Liver (tissue), 9 donors: ENCODE data around the gene NR5A1. TPM values are rescaled to one million over a fixed set of nuclear protein-coding genes. Genes with fewer than 3 reads are reported as not detected.

ENCODE experiments used
- DNase-seq: peaks from one replicate; pipeline ENCODE4 v3.0.0-alpha.2; 2017; ENCODE audit warnings: low spot score
- H3K27ac ChIP-seq, 2 donors: one replicate each; pipeline ENCODE4 v1.7.0; 2013; ENCODE audit warnings: inconsistent platforms in 2 of 2, low read length in 2 of 2, control low read depth in 1 of 2, low read depth in 1 of 2, mild to moderate bottlenecking in 1 of 2
- H3K27me3 ChIP-seq, 4 donors: one replicate each; pipeline versions ENCODE4 v1.6.1 to v1.7.0; 2013; ENCODE audit warnings: low read length in 3 of 4, inconsistent platforms in 1 of 4, mild to moderate bottlenecking in 1 of 4, moderate library complexity in 1 of 4; ENCODE audit not compliant: control insufficient read depth in 4 of 4, insufficient read depth in 4 of 4
- H3K36me3 ChIP-seq, 4 donors: one replicate each; pipeline versions ENCODE4 v1.6.1 to v1.7.0; 2013; ENCODE audit warnings: low read length in 3 of 4, mild to moderate bottlenecking in 3 of 4, low read depth in 1 of 4, moderate library complexity in 1 of 4; ENCODE audit not compliant: control insufficient read depth in 4 of 4, insufficient read depth in 3 of 4
- H3K4me1 ChIP-seq, 4 donors: one replicate each; pipeline versions ENCODE4 v1.6.1 to v1.7.0; 2013; ENCODE audit warnings: low read length in 3 of 4, mild to moderate bottlenecking in 3 of 4, moderate library complexity in 1 of 4; ENCODE audit not compliant: control insufficient read depth in 4 of 4, insufficient read depth in 4 of 4
- H3K4me3 ChIP-seq, 3 donors: one replicate each; pipeline versions ENCODE4 v1.6.1 to v1.7.0; 2013; ENCODE audit warnings: low read length in 3 of 3, control low read depth in 1 of 3, low read depth in 1 of 3, mild to moderate bottlenecking in 1 of 3
- H3K9ac ChIP-seq, 2 donors: one replicate each; pipeline ENCODE4 v1.7.0; 2013; ENCODE audit warnings: low read length in 2 of 2, mild to moderate bottlenecking in 2 of 2, moderate library complexity in 2 of 2, control low read depth in 1 of 2, low read depth in 1 of 2
- H3K9me3 ChIP-seq, 4 donors: one replicate each; pipeline versions ENCODE4 v1.6.1 to v1.7.0; 2013; ENCODE audit warnings: low read length in 3 of 4; ENCODE audit not compliant: control insufficient read depth in 4 of 4
- CTCF ChIP-seq: fragments of 150-350 bp; IDR thresholded peaks from 2 replicates; pipeline ENCODE4 v1.5.1; 2017; ENCODE audit warnings: improper control_type of control experiment, low read depth, low read length; ENCODE audit not compliant: missing input control
- EGR1 ChIP-seq, 2 donors: IDR thresholded peaks; 2 replicates each; pipeline ENCODE4 v1.6.1; 2016 to 2018; ENCODE audit warnings: antibody characterized with exemption in 2 of 2, low read depth in 2 of 2
- HNF4A ChIP-seq, 2 donors: conservative IDR thresholded peaks; 2 replicates each; pipeline ENCODE4 v1.6.1; 2016; ENCODE audit warnings: antibody characterized with exemption in 2 of 2, mild to moderate bottlenecking in 2 of 2
- HNF4G ChIP-seq: IDR thresholded peaks from 2 replicates; pipeline ENCODE4 v1.6.1; 2016; ENCODE audit warnings: antibody characterized with exemption
- JUND ChIP-seq, 2 donors: IDR thresholded peaks; 2 replicates each; pipeline ENCODE4 v1.6.1; 2016; ENCODE audit warnings: antibody characterized with exemption in 2 of 2
- NR2F2 ChIP-seq: IDR thresholded peaks from 2 replicates; pipeline ENCODE4 v1.6.1; 2016; ENCODE audit warnings: antibody characterized with exemption
- RAD21 ChIP-seq, 2 donors: IDR thresholded peaks; 2 replicates each; pipeline ENCODE4 v1.6.1; 2016; ENCODE audit warnings: antibody characterized with exemption in 2 of 2, mild to moderate bottlenecking in 2 of 2
- RXRA ChIP-seq, 2 donors: IDR thresholded peaks; 2 replicates each; pipeline ENCODE4 v1.6.1; 2017 to 2018; ENCODE audit warnings: antibody characterized with exemption in 2 of 2, mild to moderate bottlenecking in 1 of 2
- SP1 ChIP-seq: IDR thresholded peaks from 2 replicates; pipeline ENCODE4 v1.6.1; 2018; ENCODE audit warnings: antibody characterized with exemption, mild to moderate bottlenecking
- TAF1 ChIP-seq: conservative IDR thresholded peaks from 2 replicates; pipeline ENCODE4 v1.6.1; 2016; ENCODE audit warnings: antibody characterized with exemption, mild to moderate bottlenecking
- YY1 ChIP-seq: IDR thresholded peaks from 2 replicates; pipeline ENCODE4 v1.6.1; 2016; ENCODE audit warnings: antibody characterized with exemption, mild to moderate bottlenecking
- WGBS: extraction: QIAGEN DNeasy Blood & Tissue Kit; methylation state at CpG from one replicate; pipeline ENCODE4 v1.1.7; 2013; 5-methylcytosine and 5-hydroxymethylcytosine counted together
- polyA plus RNA-seq, 2 donors: library from polyadenylated mRNA; stranded (reverse) in 1 of 2; unstranded in 1 of 2; fragments of 200-250 nt in 1 of 2; fragments of >200 nt in 1 of 2; fragmentation: Nextera tagmentation in 1 of 2; extraction: Ambion mirVana in 1 of 2; gene quantifications; one replicate each; pipeline versions ENCODE4 v1.2.1 to v1.2.3, GENCODE V29; 2013 to 2015
- total RNA-seq, 2 donors: library from RNA; depleted of rRNA; stranded (reverse); fragments of >200 nt; gene quantifications; one replicate each; pipeline ENCODE4 v1.2.3, GENCODE V29; 2014
- TF ChIP-seq, protein P1 (sequence below): IDR thresholded peaks from 2 replicates; pipeline ENCODE4 v1.6.1; 2016; ENCODE audit warnings: antibody characterized with exemption, mild to moderate bottlenecking
- TF ChIP-seq, protein P2 (sequence below): IDR thresholded peaks from 2 replicates; pipeline ENCODE4 v1.6.1; 2016; ENCODE audit warnings: antibody characterized with exemption
- donor health status: healthy.
- donor health status: healthy.
- donor health status: healthy.
- donor health status: healthy.
- donor health status: healthy.

NR5A1 gene
- total and polyA plus RNA-seq, 4 donors: not detected

- Histone ChIP-seq H3K27ac (no peak overlapping the region), H3K4me1 (peaks cover 3 to 12% (median 9%) of the 10 kb centered on the region in 4 donors), H3K27me3 (peaks cover 0 to 16% (median 8%) of the 10 kb centered on the region in 4 donors), H3K9me3 (no peaks in the 10 kb centered on the region), H3K36me3 (no peaks in the 10 kb centered on the region), H3K9ac (no peak overlapping the region), H3K4me3 (no peak overlapping the region)
- no peak for DNase-seq
- 14% methylated on average over 96 of the region's 96 CpGs for WGBS
- no peak for TF ChIP-seq RAD21 (IDR thresholded peaks at IDR 0.05)
- no peak for TF ChIP-seq NR2F2
- TF ChIP-seq HNF4G: no peak
- no peak for TF ChIP-seq HNF4A (conservative IDR thresholded peaks at IDR 0.05)
- no peak for TF ChIP-seq EGR1 (IDR thresholded peaks at IDR 0.05; ENCODE audit: low read depth in 2 of 2)
- TF ChIP-seq RXRA (IDR thresholded peaks at IDR 0.05): no peak
- TF ChIP-seq, protein P1, sequence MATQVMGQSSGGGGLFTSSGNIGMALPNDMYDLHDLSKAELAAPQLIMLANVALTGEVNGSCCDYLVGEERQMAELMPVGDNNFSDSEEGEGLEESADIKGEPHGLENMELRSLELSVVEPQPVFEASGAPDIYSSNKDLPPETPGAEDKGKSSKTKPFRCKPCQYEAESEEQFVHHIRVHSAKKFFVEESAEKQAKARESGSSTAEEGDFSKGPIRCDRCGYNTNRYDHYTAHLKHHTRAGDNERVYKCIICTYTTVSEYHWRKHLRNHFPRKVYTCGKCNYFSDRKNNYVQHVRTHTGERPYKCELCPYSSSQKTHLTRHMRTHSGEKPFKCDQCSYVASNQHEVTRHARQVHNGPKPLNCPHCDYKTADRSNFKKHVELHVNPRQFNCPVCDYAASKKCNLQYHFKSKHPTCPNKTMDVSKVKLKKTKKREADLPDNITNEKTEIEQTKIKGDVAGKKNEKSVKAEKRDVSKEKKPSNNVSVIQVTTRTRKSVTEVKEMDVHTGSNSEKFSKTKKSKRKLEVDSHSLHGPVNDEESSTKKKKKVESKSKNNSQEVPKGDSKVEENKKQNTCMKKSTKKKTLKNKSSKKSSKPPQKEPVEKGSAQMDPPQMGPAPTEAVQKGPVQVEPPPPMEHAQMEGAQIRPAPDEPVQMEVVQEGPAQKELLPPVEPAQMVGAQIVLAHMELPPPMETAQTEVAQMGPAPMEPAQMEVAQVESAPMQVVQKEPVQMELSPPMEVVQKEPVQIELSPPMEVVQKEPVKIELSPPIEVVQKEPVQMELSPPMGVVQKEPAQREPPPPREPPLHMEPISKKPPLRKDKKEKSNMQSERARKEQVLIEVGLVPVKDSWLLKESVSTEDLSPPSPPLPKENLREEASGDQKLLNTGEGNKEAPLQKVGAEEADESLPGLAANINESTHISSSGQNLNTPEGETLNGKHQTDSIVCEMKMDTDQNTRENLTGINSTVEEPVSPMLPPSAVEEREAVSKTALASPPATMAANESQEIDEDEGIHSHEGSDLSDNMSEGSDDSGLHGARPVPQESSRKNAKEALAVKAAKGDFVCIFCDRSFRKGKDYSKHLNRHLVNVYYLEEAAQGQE: no peak
- no peak for TF ChIP-seq CTCF
- TF ChIP-seq TAF1: no peak
- no peak for TF ChIP-seq SP1
- TF ChIP-seq, protein P2, sequence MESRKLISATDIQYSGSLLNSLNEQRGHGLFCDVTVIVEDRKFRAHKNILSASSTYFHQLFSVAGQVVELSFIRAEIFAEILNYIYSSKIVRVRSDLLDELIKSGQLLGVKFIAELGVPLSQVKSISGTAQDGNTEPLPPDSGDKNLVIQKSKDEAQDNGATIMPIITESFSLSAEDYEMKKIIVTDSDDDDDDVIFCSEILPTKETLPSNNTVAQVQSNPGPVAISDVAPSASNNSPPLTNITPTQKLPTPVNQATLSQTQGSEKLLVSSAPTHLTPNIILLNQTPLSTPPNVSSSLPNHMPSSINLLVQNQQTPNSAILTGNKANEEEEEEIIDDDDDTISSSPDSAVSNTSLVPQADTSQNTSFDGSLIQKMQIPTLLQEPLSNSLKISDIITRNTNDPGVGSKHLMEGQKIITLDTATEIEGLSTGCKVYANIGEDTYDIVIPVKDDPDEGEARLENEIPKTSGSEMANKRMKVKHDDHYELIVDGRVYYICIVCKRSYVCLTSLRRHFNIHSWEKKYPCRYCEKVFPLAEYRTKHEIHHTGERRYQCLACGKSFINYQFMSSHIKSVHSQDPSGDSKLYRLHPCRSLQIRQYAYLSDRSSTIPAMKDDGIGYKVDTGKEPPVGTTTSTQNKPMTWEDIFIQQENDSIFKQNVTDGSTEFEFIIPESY: no peak
- no peak for TF ChIP-seq YY1
These were observed 4.2 kb downstream of the NR5A1 start for GRCh38 chr9:124502711-124503702.

- WGBS: 60% methylated on average over 11 of the region's 11 CpGs
- Histone ChIP-seq H3K36me3 (no peaks in the 10 kb centered on the region), H3K9me3 (no peaks in the 10 kb centered on the region), H3K9ac (no peak overlapping the region), H3K4me3 (no peak overlapping the region), H3K4me1 (peaks cover 3 to 12% (median 9%) of the 10 kb centered on the region in 4 donors), H3K27ac (no peak overlapping the region), H3K27me3 (peaks cover 0 to 16% (median 8%) of the 10 kb centered on the region in 4 donors)
- DNase-seq: no peak
- TF ChIP-seq RXRA (IDR thresholded peaks at IDR 0.05) (no peak), JUND (IDR thresholded peaks at IDR 0.05) (no peak), RAD21 (IDR thresholded peaks at IDR 0.05) (no peak), TAF1 (no peak), HNF4G (no peak), NR2F2 (no peak), SP1 (no peak), YY1 (no peak)
These were observed 5.4 kb downstream of the NR5A1 start for GRCh38 chr9:124501771-124502320.
